GM12878 (cell line): ENCODE data around the gene TSPAN12. TPM values are rescaled to one million over a fixed set of nuclear protein-coding genes. Genes with fewer than 3 reads are reported as not detected.
A peak's percentile ranks its signal among the peaks of the same experiment; 100 is the strongest.

Experiments
- ATF2 ChIP-seq: IDR thresholded peaks from 2 replicates; pipeline ENCODE4 v1.6.1; 2012; ENCODE audit warnings: low read length, inconsistent platforms
- ATF7 ChIP-seq: fragments of 450-650 bp; IDR thresholded peaks from 2 replicates; pipeline ENCODE4 v1.6.1; 2016; ENCODE audit warnings: low read depth, mild to moderate bottlenecking
- CBX3 ChIP-seq: fragments of 200-600 bp; sonication (generic); IDR thresholded peaks from 2 replicates; pipeline ENCODE4 v1.6.1; 2016; ENCODE audit warnings: low read depth, borderline replicate concordance
- DPF2 ChIP-seq: fragments of 450-650 bp; IDR thresholded peaks from 2 replicates; pipeline ENCODE4 v1.6.1; 2017; ENCODE audit warnings: mild to moderate bottlenecking
- EP300 ChIP-seq, 2 experiments: fragments of 150-350 bp in 1 of 2; IDR thresholded peaks; 2 replicates each; pipeline ENCODE4 v1.6.1; 2011 to 2012; ENCODE audit warnings: low read depth in 2 of 2, low read length in 2 of 2, borderline replicate concordance in 1 of 2, improper control_type of control experiment in 1 of 2, inconsistent platforms in 1 of 2; ENCODE audit not compliant: control insufficient read depth in 1 of 2
- ESRRA ChIP-seq: IDR thresholded peaks from 2 replicates; pipeline ENCODE4 v1.6.1; 2012; ENCODE audit warnings: mild to moderate bottlenecking, low read length, improper control_type of control experiment
- FOS ChIP-seq: IDR thresholded peaks from 3 replicates; pipeline ENCODE4 v1.6.1; 2011; ENCODE audit warnings: borderline replicate concordance; ENCODE audit not compliant: insufficient read length; ENCODE audit errors: extremely low read depth
- GATAD2B ChIP-seq: fragments of 450-650 bp; conservative IDR thresholded peaks from 2 replicates; pipeline ENCODE4 v1.6.1; 2017; ENCODE audit warnings: low read depth, mild to moderate bottlenecking, moderate library complexity
- IKZF1 ChIP-seq: fragments of 450-650 bp; conservative IDR thresholded peaks from 2 replicates; pipeline ENCODE4 v1.6.1; 2017; ENCODE audit warnings: antibody characterized with exemption, mild to moderate bottlenecking
- IKZF2 ChIP-seq, 2 experiments: fragments of 450-650 bp; IDR thresholded peaks; 2 replicates each; pipeline ENCODE4 v1.6.1; 2017; ENCODE audit warnings: mild to moderate bottlenecking in 2 of 2, moderate library complexity in 2 of 2
- NBN ChIP-seq: fragments of 450-650 bp; IDR thresholded peaks from 2 replicates; pipeline ENCODE4 v1.6.1; 2016
- NFIC ChIP-seq: IDR thresholded peaks from 2 replicates; pipeline ENCODE4 v1.6.1; 2012; ENCODE audit warnings: low read depth, mild to moderate bottlenecking, inconsistent platforms, low read length, moderate library complexity
- NR2C1 ChIP-seq: fragments of 450-650 bp; IDR thresholded peaks from 2 replicates; pipeline ENCODE4 v1.6.1; 2017; ENCODE audit warnings: antibody characterized with exemption, mild to moderate bottlenecking, moderate library complexity
- NR2F1 ChIP-seq: fragments of 450-650 bp; conservative IDR thresholded peaks from 2 replicates; pipeline ENCODE4 v1.6.1; 2017; ENCODE audit warnings: mild to moderate bottlenecking
- PAX5 ChIP-seq: IDR thresholded peaks from 2 replicates; pipeline ENCODE4 v1.6.1; 2011; ENCODE audit warnings: low read depth, low read length, borderline replicate concordance
- PKNOX1 ChIP-seq: fragments of 450-650 bp; IDR thresholded peaks from 2 replicates; pipeline ENCODE4 v1.6.1; 2016; ENCODE audit warnings: mild to moderate bottlenecking
- RFX5 ChIP-seq: IDR thresholded peaks from 2 replicates; pipeline ENCODE4 v1.6.1; 2011; ENCODE audit warnings: low read depth, low read length, improper control_type of control experiment
- SPI1 ChIP-seq: IDR thresholded peaks from 2 replicates; pipeline ENCODE4 v1.6.1; 2011; ENCODE audit warnings: low read depth, mild to moderate bottlenecking, low read length, moderate library complexity, borderline replicate concordance; ENCODE audit not compliant: insufficient read depth
- USF2 ChIP-seq: IDR thresholded peaks from 2 replicates; pipeline ENCODE4 v1.6.1; 2011; ENCODE audit warnings: low read depth, low read length, improper control_type of control experiment, borderline replicate concordance
- ZNF384 ChIP-seq: IDR thresholded peaks from 2 replicates; pipeline ENCODE4 v1.6.1; 2012; ENCODE audit warnings: low read depth, mild to moderate bottlenecking, low read length, improper control_type of control experiment, borderline replicate concordance
- polyA plus RNA-seq, 11 experiments: library from polyadenylated mRNA; depleted of rRNA in 4 of 11; unstranded in 6 of 11; stranded (reverse) in 5 of 11; fragments of >200 nt; fragmentation: Nextera tagmentation in 4 of 11; fragmentation: Illumina TruSeq in 1 of 11; extraction: Ambion mirVana in 4 of 11; extraction: Trizol in 1 of 11; gene quantifications; 1 replicate in 1 of 11; 2 replicates in 10 of 11; pipeline versions ENCODE4 v1.2.1 to v1.2.3, GENCODE V29; 2011 to 2016; ENCODE audit warnings: inconsistent platforms in 2 of 11, missing spikeins in 2 of 11, low read depth in 1 of 11
- total RNA-seq, 4 experiments: library from RNA; depleted of rRNA in 3 of 4; stranded (reverse); fragments of >200 nt in 3 of 4; fragmentation: Illumina TruSeq in 1 of 4; extraction: Trizol in 1 of 4; gene quantifications; 2 replicates each; pipeline versions ENCODE4 v1.2.1 to v1.2.3, GENCODE V29; 2013 to 2021

TSPAN12 gene
- total and polyA plus RNA-seq, 10 of the 15 experiments (the other 5 are each of a cell fraction or from before 2014, with no cell fraction given) = 0.67 to 110 (median 1.3) TPM

GRCh38 chr7:120867932-120868331, 10.0 kb upstream of the TSPAN12 start (continued):
- TF ChIP-seq SPI1 = peak; percentile 86
- no peak for TF ChIP-seq ESRRA
- no peak for TF ChIP-seq FOS
- TF ChIP-seq EP300 (IDR thresholded peaks at IDR 0.05; ENCODE audit: borderline replicate concordance in 1 of 2, control insufficient read depth in 1 of 2, low read depth in 2 of 2, low read length in 2 of 2) = 0 out of 4 replicates have a peak, but pooled peaks of 1 of the 2 experiments have one; percentile 52
- TF ChIP-seq ZNF384 = peak; percentile 24; the same call in 1 of the 2 replicates
- TF ChIP-seq NBN = 0 out of 2 replicates have a peak, but pooled peaks have one; percentile 39
- TF ChIP-seq DPF2 = peak; percentile 74; the same call in 1 of the 2 replicates
- TF ChIP-seq GATAD2B = no peak
- TF ChIP-seq RFX5 = no peak
- TF ChIP-seq CBX3 = no peak
- peak; percentile 69 for TF ChIP-seq NR2C1
- peak; percentile 93 for TF ChIP-seq ATF7
- no peak for TF ChIP-seq USF2
- peak; percentile 96 for TF ChIP-seq NR2F1
- peak; percentile 49; the same call in 1 of the 2 replicates for TF ChIP-seq PAX5
- no peak for TF ChIP-seq NFIC
- 0 out of 2 replicates have a peak, but pooled peaks have one; percentile 37 for TF ChIP-seq ATF2
- 0 out of 2 replicates have a peak, but pooled peaks have one; percentile 9 for TF ChIP-seq PKNOX1
- TF ChIP-seq IKZF2 (IDR thresholded peaks at IDR 0.05) = peak in 1 of 2 experiments; percentile 39; a peak in 1 of 4 replicates
- peak; percentile 55 for TF ChIP-seq IKZF1
